WERI-Rb-1 (cell line): ENCODE results near the gene DLG1.

Experiments used
- DNase-seq: peaks from one replicate; pipeline ENCODE4 v3.0.0-alpha.2; 2020
- H3K27ac ChIP-seq: fragments of 250-450 bp; sonication (Bioruptor Pico); 2 replicates; pipeline ENCODE4 v1.5.1; 2020; ENCODE audit warnings: mild to moderate bottlenecking, moderate library complexity
- H3K27me3 ChIP-seq: fragments of 250-450 bp; sonication (Bioruptor Pico); 2 replicates; pipeline ENCODE4 v1.5.1; 2021; ENCODE audit warnings: mild to moderate bottlenecking, low read depth, moderate library complexity; ENCODE audit not compliant: insufficient read depth, severe bottlenecking
- H3K36me3 ChIP-seq: fragments of 250-450 bp; sonication (Bioruptor Pico); 2 replicates; pipeline ENCODE4 v1.5.1; 2020; ENCODE audit warnings: mild to moderate bottlenecking, moderate library complexity
- H3K4me3 ChIP-seq: 2 replicates; pipeline ENCODE4 v1.5.1; 2011; ENCODE audit warnings: low read depth, mild to moderate bottlenecking, control low read depth, low read length
- H3K9me3 ChIP-seq: fragments of 250-450 bp; sonication (Bioruptor Pico); 2 replicates; pipeline ENCODE4 v1.5.1; 2021; ENCODE audit warnings: mild to moderate bottlenecking, moderate library complexity; ENCODE audit not compliant: severe bottlenecking
- CTCF ChIP-seq: IDR thresholded peaks from 2 replicates; pipeline ENCODE4 v1.5.1; 2011; ENCODE audit warnings: low read depth, mild to moderate bottlenecking, control low read depth, inconsistent platforms, low read length

The DLG1 gene

DNA sequence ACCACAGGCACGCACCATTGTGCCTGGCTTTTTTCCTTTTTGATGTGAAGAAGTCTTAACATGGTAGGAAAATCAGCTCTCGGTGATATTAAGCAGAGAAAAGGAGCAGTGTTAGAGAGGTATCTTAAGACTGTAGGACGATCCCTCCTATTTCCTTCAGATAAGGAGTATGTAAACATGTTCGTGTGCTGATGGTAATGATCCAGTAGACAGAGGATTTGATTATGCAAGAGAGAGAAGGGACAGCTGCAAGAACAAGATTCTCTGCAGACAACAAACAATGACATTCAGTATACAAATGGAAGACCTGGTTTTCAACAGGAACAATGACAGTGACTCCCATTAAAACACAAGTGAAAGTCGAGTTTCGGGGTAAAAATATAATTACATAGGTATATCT is 173.7 kb downstream of the DLG1 start:
- Histone ChIP-seq H3K36me3 (no peaks in the 10 kb centered on the region), H3K9me3 (no peaks in the 10 kb centered on the region), H3K4me3 (no peak overlapping the region), H3K27me3 (no peaks in the 10 kb centered on the region), H3K27ac (no peak overlapping the region)
- no peak for DNase-seq
- TF ChIP-seq CTCF, result no peak

GRCh38 chr3:197122394-197122793 is 176.0 kb downstream of the DLG1 start:
- no peaks in the 10 kb centered on the region for H3K27me3 ChIP-seq
- no peak overlapping the region for H3K4me3 ChIP-seq
- no peaks in the 10 kb centered on the region for H3K9me3 ChIP-seq

DNA sequence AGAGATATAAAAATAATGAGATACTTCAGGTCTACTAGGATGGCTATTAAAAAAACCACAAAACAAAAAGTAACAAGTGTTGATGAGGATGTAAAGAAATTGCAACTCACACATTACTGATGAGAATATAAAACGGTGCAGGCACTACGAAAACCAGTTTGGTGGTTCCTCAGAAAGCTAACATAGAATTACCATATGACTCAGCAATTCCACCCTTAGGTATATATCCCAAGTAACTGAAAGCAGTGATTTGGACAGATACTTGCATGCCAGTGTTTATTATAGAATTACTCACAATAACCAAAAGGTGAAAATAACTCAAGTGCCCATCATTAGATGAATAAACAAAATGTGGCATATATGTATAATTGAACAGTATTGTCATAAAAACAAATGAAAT is 181.3 kb downstream of the DLG1 start:
- no peak for DNase-seq
- Histone ChIP-seq H3K9me3 (no peaks in the 10 kb centered on the region), H3K36me3 (no peaks in the 10 kb centered on the region), H3K4me3 (no peak overlapping the region), H3K27ac (no peak overlapping the region), H3K27me3 (no peaks in the 10 kb centered on the region)
- no peak for TF ChIP-seq CTCF

More at GRCh38 chr3:197122394-197122793, 176.0 kb downstream of the DLG1 start:
- no peak for TF ChIP-seq CTCF
- Histone ChIP-seq H3K27ac (no peak overlapping the region), H3K36me3 (no peaks in the 10 kb centered on the region)
- DNase-seq, result no peak

- DNase-seq, result no peak
- Histone ChIP-seq H3K4me3 (no peak overlapping the region), H3K27ac (no peak overlapping the region), H3K9me3 (no peaks in the 10 kb centered on the region), H3K36me3 (no peaks in the 10 kb centered on the region), H3K27me3 (no peaks in the 10 kb centered on the region)
- TF ChIP-seq CTCF, result no peak
These were observed 184.4 kb downstream of the DLG1 start for GRCh38 chr3:197114007-197114406.

GRCh38 chr3:197111685-197112084 is 186.7 kb downstream of the DLG1 start:
- Histone ChIP-seq H3K27ac (no peak overlapping the region), H3K9me3 (no peaks in the 10 kb centered on the region), H3K4me3 (no peak overlapping the region), H3K36me3 (no peaks in the 10 kb centered on the region; the same call in 1 of the 2 replicates), H3K27me3 (no peaks in the 10 kb centered on the region)
- no peak for TF ChIP-seq CTCF
- DNase-seq, result no peak

DNA sequence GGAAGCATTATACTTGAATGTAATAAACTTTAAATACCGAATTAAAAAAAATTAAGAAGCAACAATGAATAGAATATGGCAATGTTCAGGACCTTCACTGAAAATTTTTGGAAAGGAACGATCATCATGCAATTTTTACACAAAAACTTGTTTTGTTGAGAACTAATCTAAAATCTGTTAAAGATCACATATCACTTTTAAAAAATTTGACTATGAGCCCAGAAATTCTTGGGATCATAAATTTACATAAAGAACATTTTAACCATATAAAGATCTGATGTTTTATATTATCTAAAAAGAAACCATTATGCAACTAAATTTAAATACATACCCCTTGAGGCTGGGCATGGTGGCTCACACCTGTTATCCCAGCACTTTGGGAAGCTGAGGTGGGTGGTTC is 192.6 kb downstream of the DLG1 start:
- Histone ChIP-seq H3K27me3 (no peaks in the 10 kb centered on the region), H3K4me3 (no peak overlapping the region), H3K27ac (no peak overlapping the region), H3K36me3 (no peaks in the 10 kb centered on the region; the same call in 1 of the 2 replicates), H3K9me3 (no peaks in the 10 kb centered on the region)
- no peak for TF ChIP-seq CTCF
- no peak for DNase-seq
